ENCODE data around the gene MMP21. TPM values are rescaled to one million over a fixed set of nuclear protein-coding genes. Genes with fewer than 3 reads are reported as not detected.

MMP21 gene
- total RNA-seq, 1 experiment from 2014 or later, result not detected

- no CpG with 5 or more reads among the region's 28 CpGs for WGBS (ENCODE audit: extremely low coverage, insufficient read length, low lambda C conversion rate)
- DNase-seq, result no peak
- TF ChIP-seq CTCF (conservative IDR thresholded peaks at IDR 0.05), result no peak
These were observed 3.3 kb downstream of the MMP21 start for GRCh38 chr10:125772112-125772863.

More at GRCh38 chr10:125772112-125772863, 3.3 kb downstream of the MMP21 start:
- no peak overlapping the region for H3K18ac ChIP-seq (ENCODE audit: insufficient read length, low read depth, low read length)
- H3K56ac ChIP-seq (ENCODE audit: insufficient read length, low read depth, low read length), result no peak overlapping the region
- H3K27me3 ChIP-seq (ENCODE audit: insufficient read depth, low read length), result no peaks in the 10 kb centered on the region
- H3K23me2 ChIP-seq (ENCODE audit: insufficient read length, low read depth, low read length, poor library complexity, severe bottlenecking), result no peaks in the 10 kb centered on the region
- no peak overlapping the region for H2AK5ac ChIP-seq (ENCODE audit: insufficient read length, low read length)
- Mint-ChIP-seq H3K4me3 (no peak overlapping the region), H3K9me3 (no peaks in the 10 kb centered on the region; a peak in 1 of 5 replicates), H3K4me1 (no peaks in the 10 kb centered on the region), H3K36me3 (ENCODE audit: insufficient read depth in 1 of 3, low read depth in 3 of 3) (peaks cover 0 to 2% (median 0%) of the 10 kb centered on the region in 3 experiments; a peak in 1 of 7 replicates), H3K27ac (0 out of 7 replicates have a peak overlapping the region, but pooled peaks of 1 of the 3 experiments have one; percentile 61), H3K27me3 (ENCODE audit: low read depth) (peaks cover 3% of the 10 kb centered on the region)
- no peak overlapping the region for H3K9ac ChIP-seq (ENCODE audit: extremely low read depth, insufficient read length, low read length)
- H4K91ac ChIP-seq (ENCODE audit: insufficient read length, low read depth, low read length), result no peak overlapping the region
- no peak overlapping the region; the same call in 1 of the 2 replicates for H3K14ac ChIP-seq (ENCODE audit: insufficient read depth, low read length)
- no peak overlapping the region for H4K8ac ChIP-seq (replicated peaks; ENCODE audit: insufficient read length, low read depth, low read length)
- no peaks in the 10 kb centered on the region for H3K4me1 ChIP-seq (ENCODE audit: insufficient read depth, low read length)
- H4K20me1 ChIP-seq (ENCODE audit: control insufficient read depth, insufficient read depth, insufficient read length), result no peaks in the 10 kb centered on the region
- no peak overlapping the region for H2BK120ac ChIP-seq (ENCODE audit: low read depth, low read length, poor library complexity, severe bottlenecking)
- H2BK12ac ChIP-seq (ENCODE audit: insufficient read length, low read depth, low read length), result no peak overlapping the region
- no peak overlapping the region for H3K4me2 ChIP-seq (ENCODE audit: insufficient read depth, insufficient read length, low read length)
- no peak overlapping the region for H2BK5ac ChIP-seq (ENCODE audit: insufficient read length, low read length)
- no peaks in the 10 kb centered on the region for H3K9me3 ChIP-seq (ENCODE audit: control insufficient read depth, low read depth, low read length)
- no peak overlapping the region for H3T11ph ChIP-seq (ENCODE audit: low read length)
- H4K5ac ChIP-seq (ENCODE audit: insufficient read length, low read depth, low read length), result no peak overlapping the region
- H2BK20ac ChIP-seq (ENCODE audit: low read depth, low read length, poor library complexity, severe bottlenecking), result no peak overlapping the region
- no peaks in the 10 kb centered on the region for H3K79me2 ChIP-seq (ENCODE audit: insufficient read depth, low read length)
- no peaks in the 10 kb centered on the region for H3K79me1 ChIP-seq (ENCODE audit: insufficient read depth, low read depth, low read length, poor library complexity, severe bottlenecking)
- no peak overlapping the region for H3K23ac ChIP-seq (ENCODE audit: insufficient read length, low read depth, low read length)
- no peak overlapping the region for H3K4ac ChIP-seq (ENCODE audit: low read depth, low read length)
- no peak overlapping the region for H2BK15ac ChIP-seq (ENCODE audit: low read depth, low read length)
- no peak overlapping the region for H2AFZ ChIP-seq (ENCODE audit: low read length)
- no peak overlapping the region for H3K27ac ChIP-seq (ENCODE audit: insufficient read length, low read depth, low read length)

All from H9 (cell line).